Measurements from ENCODE around the gene CNNM4. TPM values are rescaled to one million over a fixed set of nuclear protein-coding genes. Genes with fewer than 3 reads are reported as not detected.

Gene CNNM4
- total and polyA plus RNA-seq, 2 of the 4 experiments (the other 2 are of a cell fraction), result 2.0 to 4.1 TPM

- DNase-seq, result no peak
- Histone ChIP-seq H3K9me1 (ENCODE audit: insufficient read depth, low read length) (no peaks in the 10 kb centered on the region), H2BK5ac (ENCODE audit: low read depth, low read length, poor library complexity, severe bottlenecking) (no peak overlapping the region), H2BK20ac (ENCODE audit: low read depth, low read length) (no peak overlapping the region), H3K79me1 (ENCODE audit: low read depth in 1 of 2, low read length in 2 of 2) (no peaks in the 10 kb centered on the region), H3K4me2 (ENCODE audit: low read depth, low read length) (no peak overlapping the region), H4K91ac (ENCODE audit: insufficient read depth, low read depth, low read length) (no peak overlapping the region), H3K9ac (ENCODE audit: low read depth, low read length) (no peak overlapping the region), H3K18ac (ENCODE audit: low read depth, low read length) (no peak overlapping the region), H3K4me3 (ENCODE audit: insufficient read depth, low read depth, low read length) (no peak overlapping the region), H4K20me1 (ENCODE audit: insufficient read depth, low read length) (no peaks in the 10 kb centered on the region), H2BK120ac (ENCODE audit: low read depth, low read length) (no peak overlapping the region), H3K27ac (ENCODE audit: insufficient read depth, low read length) (no peak overlapping the region), H2AFZ (replicated peaks; ENCODE audit: low read length, poor library complexity) (no peak overlapping the region), H3K9me3 (ENCODE audit: control insufficient read depth, insufficient read depth, low read length) (no peaks in the 10 kb centered on the region), H4K8ac (ENCODE audit: low read depth in 2 of 2, low read length in 2 of 2) (no peak overlapping the region), H4K5ac (ENCODE audit: low read depth, low read length) (no peak overlapping the region), H3K4me1 (ENCODE audit: control insufficient read depth, insufficient read depth, low read length) (no peaks in the 10 kb centered on the region), H2BK15ac (ENCODE audit: low read depth, low read length) (no peak overlapping the region), H3K56ac (ENCODE audit: extremely low read depth, insufficient read depth, low read length) (no peak overlapping the region), H2AK9ac (replicated peaks; ENCODE audit: low read depth, low read length, poor library complexity) (no peak overlapping the region), H3K4ac (ENCODE audit: low read depth, low read length) (no peak overlapping the region), H3K27me3 (ENCODE audit: control insufficient read depth, insufficient read depth, low read length) (peaks cover 5% of the 10 kb centered on the region; the same call in 1 of the 2 replicates), H3K36me3 (ENCODE audit: control insufficient read depth, insufficient read depth, low read length) (no peaks in the 10 kb centered on the region), H3K23ac (ENCODE audit: low read depth, low read length) (no peak overlapping the region), H2AK5ac (ENCODE audit: low read depth, low read length) (no peak overlapping the region), H3K14ac (replicated peaks; ENCODE audit: low read depth, low read length) (no peak overlapping the region)
- CTCF ChIA-PET, result no interaction called here
- no TSS peak for BruUV-seq (replicated peaks)
- dilution Hi-C loops (cut with HindIII; ENCODE audit: low sequenced_read_pairs, unreplicated experiment), result no loop called here
- POLR2A ChIA-PET (ENCODE audit: unreplicated experiment), result no interaction called here
- TF ChIP-seq FOS (IDR thresholded peaks at IDR 0.05; ENCODE audit: low read depth, low read length), result no peak
- TF ChIP-seq MAZ (IDR thresholded peaks at IDR 0.05; ENCODE audit: borderline replicate concordance, low read depth, low read length), result no peak
- no peak for TF ChIP-seq ELK1 (IDR thresholded peaks at IDR 0.05; ENCODE audit: borderline replicate concordance, low read depth, low read length)
- TF ChIP-seq USF2 (IDR thresholded peaks at IDR 0.05; ENCODE audit: low read depth, low read length), result no peak
- TF ChIP-seq SMC3 (IDR thresholded peaks at IDR 0.05; ENCODE audit: low read depth, low read length), result no peak
- TF ChIP-seq MXI1 (IDR thresholded peaks at IDR 0.05; ENCODE audit: borderline replicate concordance, low read depth, low read length), result no peak
- TF ChIP-seq CHD1 (IDR thresholded peaks at IDR 0.05; ENCODE audit: low read depth, low read length), result no peak
- TF ChIP-seq CEBPB (IDR thresholded peaks at IDR 0.05; ENCODE audit: low read depth, low read length), result no peak
- no peak for TF ChIP-seq POLR2A (IDR thresholded peaks at IDR 0.05; ENCODE audit: low read depth, low read length)
- TF ChIP-seq RAD21 (IDR thresholded peaks at IDR 0.05; ENCODE audit: low read length), result no peak
- TF ChIP-seq RCOR1 (IDR thresholded peaks at IDR 0.05; ENCODE audit: insufficient replicate concordance, low read length), result no peak
- TF ChIP-seq MAFK (IDR thresholded peaks at IDR 0.05; ENCODE audit: low read depth, low read length), result no peak
- no peak for TF ChIP-seq CTCF (conservative IDR thresholded peaks at IDR 0.05; ENCODE audit: low read depth, low read length)
- TF ChIP-seq RFX5 (IDR thresholded peaks at IDR 0.05; ENCODE audit: low read depth, low read length), result no peak
- TF ChIP-seq BHLHE40 (IDR thresholded peaks at IDR 0.05; ENCODE audit: low read depth, low read length), result no peak
- TF ChIP-seq NFE2L2 (IDR thresholded peaks at IDR 0.05; ENCODE audit: low read depth, low read length), result no peak
- intact Hi-C loops (cut with micrococcal nuclease), result no loop called here
- in situ Hi-C loops (cut with MboI; ENCODE audit: low sequenced_read_pairs), result no loop called here
- no peak for ATAC-seq (ENCODE audit: low read depth)
These were observed 6.4 kb upstream of the CNNM4 start for GRCh38 chr2:96754317-96754716.
